Pons (tissue), 1 donor: ENCODE results near the gene SLC4A5.
"Not testable (repeated sequence)": the region's sequence is repeated elsewhere in the genome, so short reads cannot be mapped to it uniquely, and the experiment has no call there.

Source experiments
- DNase-seq: peaks from one replicate; pipeline ENCODE4 v3.0.0-alpha.2; 2016; ENCODE audit warnings: low spot score

The SLC4A5 gene

GRCh38 chr2:74367789-74368188, 24.6 kb upstream of the SLC4A5 start:
- DNase-seq = no peak

GRCh38 chr2:74366036-74366435, 22.8 kb upstream of the SLC4A5 start:
- DNase-seq = no peak

GRCh38 chr2:74364533-74365505, 21.6 kb upstream of the SLC4A5 start:
- peak; percentile 37 for DNase-seq

GRCh38 chr2:74361327-74361726, 18.1 kb upstream of the SLC4A5 start:
- DNase-seq = no peak

- no peak for DNase-seq
Observed at GRCh38 chr2:74357627-74358026, 14.4 kb upstream of the SLC4A5 start.

- no peak for DNase-seq
Observed at GRCh38 chr2:74349889-74350288, 6.7 kb upstream of the SLC4A5 start.

- no peak for DNase-seq
Observed at GRCh38 chr2:74347742-74348141, 4.5 kb upstream of the SLC4A5 start.

GRCh38 chr2:74347303-74347702, 4.1 kb upstream of the SLC4A5 start:
- DNase-seq = no peak

GRCh38 chr2:74345272-74345943, 2.2 kb upstream of the SLC4A5 start:
- DNase-seq = no peak

GRCh38 chr2:74336227-74336626, 7.0 kb downstream of the SLC4A5 start:
- DNase-seq = not testable (repeated sequence)

- peak; percentile 72 for DNase-seq
Observed at GRCh38 chr2:74334931-74335333, 8.3 kb downstream of the SLC4A5 start.

GRCh38 chr2:74333896-74334586, 9.2 kb downstream of the SLC4A5 start:
- peak; percentile 18 for DNase-seq

GRCh38 chr2:74333175-74333574, 10.0 kb downstream of the SLC4A5 start:
- DNase-seq = peak; percentile 40

GRCh38 chr2:74332550-74333174, 10.6 kb downstream of the SLC4A5 start:
- DNase-seq = no peak

GRCh38 chr2:74328573-74328972, 14.6 kb downstream of the SLC4A5 start:
- DNase-seq = no peak

GRCh38 chr2:74328074-74328473, 15.1 kb downstream of the SLC4A5 start:
- DNase-seq = no peak

- DNase-seq = no peak
Observed at GRCh38 chr2:74327627-74328026, 15.6 kb downstream of the SLC4A5 start.

- DNase-seq = no peak
Observed at GRCh38 chr2:74327199-74327598, 16.0 kb downstream of the SLC4A5 start.

- no peak for DNase-seq
Observed at GRCh38 chr2:74325815-74326214, 17.4 kb downstream of the SLC4A5 start.

- DNase-seq = no peak
Observed at GRCh38 chr2:74321737-74322136, 21.5 kb downstream of the SLC4A5 start.

- peak; percentile 30 for DNase-seq
Observed at GRCh38 chr2:74317701-74318100, 25.5 kb downstream of the SLC4A5 start.
